Measurements from ENCODE around the gene DEFB132. TPM values are rescaled to one million over a fixed set of nuclear protein-coding genes. Genes with fewer than 3 reads are reported as not detected.
"Not testable (repeated sequence)": the region's sequence is repeated elsewhere in the genome, so short reads cannot be mapped to it uniquely, and the experiment has no call there.

DEFB132 gene
- total RNA-seq, 4 donors from 2014 or later, result not detected

GRCh38 chr20:217266-217665 lies 40.3 kb upstream of the DEFB132 start:
- WGBS, 2 donors, result 69 to 72% methylated on average over 1 of the region's 1 CpG
- DNase-seq (ENCODE audit: low spot score in 2 of 2), result no peak
- no peak overlapping the region for H3K4me3 ChIP-seq (ENCODE audit: low read depth, poor library complexity, severe bottlenecking)
- intact Hi-C loops (cut with DNase I; ENCODE audit: low total_unique reads), result no loop called here
- no peak for TF ChIP-seq POLR2A (IDR thresholded peaks at IDR 0.05)
- TF ChIP-seq, protein P1, sequence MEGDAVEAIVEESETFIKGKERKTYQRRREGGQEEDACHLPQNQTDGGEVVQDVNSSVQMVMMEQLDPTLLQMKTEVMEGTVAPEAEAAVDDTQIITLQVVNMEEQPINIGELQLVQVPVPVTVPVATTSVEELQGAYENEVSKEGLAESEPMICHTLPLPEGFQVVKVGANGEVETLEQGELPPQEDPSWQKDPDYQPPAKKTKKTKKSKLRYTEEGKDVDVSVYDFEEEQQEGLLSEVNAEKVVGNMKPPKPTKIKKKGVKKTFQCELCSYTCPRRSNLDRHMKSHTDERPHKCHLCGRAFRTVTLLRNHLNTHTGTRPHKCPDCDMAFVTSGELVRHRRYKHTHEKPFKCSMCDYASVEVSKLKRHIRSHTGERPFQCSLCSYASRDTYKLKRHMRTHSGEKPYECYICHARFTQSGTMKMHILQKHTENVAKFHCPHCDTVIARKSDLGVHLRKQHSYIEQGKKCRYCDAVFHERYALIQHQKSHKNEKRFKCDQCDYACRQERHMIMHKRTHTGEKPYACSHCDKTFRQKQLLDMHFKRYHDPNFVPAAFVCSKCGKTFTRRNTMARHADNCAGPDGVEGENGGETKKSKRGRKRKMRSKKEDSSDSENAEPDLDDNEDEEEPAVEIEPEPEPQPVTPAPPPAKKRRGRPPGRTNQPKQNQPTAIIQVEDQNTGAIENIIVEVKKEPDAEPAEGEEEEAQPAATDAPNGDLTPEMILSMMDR (IDR thresholded peaks at IDR 0.05), result no peak

DNA sequence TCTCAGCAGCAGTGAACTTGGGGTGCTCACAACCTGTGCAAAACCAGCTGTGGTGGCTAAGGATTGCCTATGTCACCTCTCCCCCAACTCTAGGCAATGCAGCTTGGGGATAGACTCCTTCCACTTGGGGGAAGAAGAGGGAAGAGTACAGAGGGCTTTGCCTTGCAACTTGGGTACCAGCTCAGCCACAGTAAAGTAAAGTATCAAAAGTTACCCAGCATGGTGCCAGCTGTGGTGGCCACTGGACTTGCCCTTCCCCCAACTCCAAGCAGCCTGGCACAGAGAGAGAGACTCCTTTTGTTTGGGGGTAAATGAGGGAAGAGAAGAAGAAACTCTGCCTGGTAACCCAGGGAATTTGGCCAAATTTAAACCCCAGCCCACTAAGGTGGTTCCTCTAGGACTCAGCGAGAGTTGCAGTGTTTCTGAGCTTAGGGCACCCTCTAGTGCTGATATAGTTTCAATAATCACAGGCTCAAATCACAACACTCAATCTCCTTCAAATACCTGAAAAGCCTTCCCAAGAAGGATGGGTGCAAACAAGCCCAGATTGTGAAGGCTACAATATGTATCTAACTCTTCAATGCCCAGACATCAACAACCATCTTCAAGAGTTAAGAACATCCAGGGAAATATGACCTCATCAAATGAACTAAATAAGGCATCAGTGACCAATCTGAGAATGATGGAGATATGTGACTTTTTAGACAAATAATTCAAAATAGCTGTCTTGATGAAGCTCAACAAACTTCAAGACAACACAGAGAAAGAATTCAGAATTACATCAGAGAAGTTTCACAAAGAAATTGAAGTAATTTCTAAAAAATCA lies 38.0 kb upstream of the DEFB132 start:
- 0 to 7% methylated on average over 1 of the region's 1 CpG for WGBS, 2 donors
- no peak for TF ChIP-seq POLR2A (IDR thresholded peaks at IDR 0.05)
- TF ChIP-seq, protein P1 (IDR thresholded peaks at IDR 0.05), result no peak
- intact Hi-C loops (cut with DNase I; ENCODE audit: low total_unique reads), result no loop called here
- H3K4me3 ChIP-seq (ENCODE audit: low read depth, poor library complexity, severe bottlenecking), result no peak overlapping the region
- DNase-seq (ENCODE audit: low spot score in 2 of 2), result no peak

GRCh38 chr20:221258-221830 lies 36.2 kb upstream of the DEFB132 start:
- DNase-seq (ENCODE audit: low spot score in 2 of 2), result no peak
- intact Hi-C loops (cut with DNase I; ENCODE audit: low total_unique reads), result no loop called here
- H3K4me3 ChIP-seq (ENCODE audit: low read depth, poor library complexity, severe bottlenecking), result no peak overlapping the region
- WGBS, 2 donors, result 60 to 82% methylated on average over 1 of the region's 1 CpG
- TF ChIP-seq, protein P1 (IDR thresholded peaks at IDR 0.05), result no peak
- TF ChIP-seq POLR2A (IDR thresholded peaks at IDR 0.05), result no peak

DNA sequence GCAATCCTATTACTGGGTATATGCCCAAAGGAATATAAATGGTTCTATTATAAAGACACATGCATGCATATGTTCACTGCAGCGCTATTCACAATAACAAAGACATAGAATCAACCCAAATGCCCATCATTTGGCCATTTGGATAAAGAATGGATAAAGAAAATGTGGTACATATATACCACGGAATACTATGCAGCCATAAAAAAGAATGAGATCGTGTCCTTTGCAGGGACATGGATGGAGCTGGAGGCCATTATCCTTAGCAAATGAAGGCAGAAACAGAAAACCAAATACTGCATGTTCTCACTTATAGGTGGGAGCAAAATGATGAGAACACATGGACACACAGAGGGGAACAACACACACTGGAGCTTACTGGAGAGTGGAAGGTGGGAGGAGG lies 31.6 kb upstream of the DEFB132 start:
- DNase-seq (ENCODE audit: low spot score in 2 of 2); H3K4me3 ChIP-seq (ENCODE audit: low read depth, poor library complexity, severe bottlenecking); intact Hi-C loops (cut with DNase I; ENCODE audit: low total_unique reads): not testable (repeated sequence)
- 78 to 91% methylated on average over 3 of the region's 3 CpGs for WGBS, 2 donors

- TF ChIP-seq, protein P1 (IDR thresholded peaks at IDR 0.05), result no peak
- no peak for TF ChIP-seq POLR2A (IDR thresholded peaks at IDR 0.05)
- intact Hi-C loops (cut with DNase I; ENCODE audit: low total_unique reads), result no loop called here
- 75% methylated on average over 3 of the region's 3 CpGs for WGBS, 2 donors
- no peak within 1 kb of the TSS for H3K4me3 ChIP-seq (ENCODE audit: low read depth, poor library complexity, severe bottlenecking)
- DNase-seq (ENCODE audit: low spot score in 2 of 2), result no peak
Observed at GRCh38 chr20:226958-227357, 30.6 kb upstream of the DEFB132 start, which contains the start of gene DEFB129. Gene DEFB129 (plus strand): TSS chr20:227258. CDS start chr20:227289, 31 bp downstream.

GRCh38 chr20:227439-228105 lies 30.0 kb upstream of the DEFB132 start:
- no peak for DNase-seq (ENCODE audit: low spot score in 2 of 2)
- intact Hi-C loops (cut with DNase I; ENCODE audit: low total_unique reads), result no loop called here
- 69 to 75% methylated on average over 3 of the region's 3 CpGs for WGBS, 2 donors
- no peak overlapping the region for H3K4me3 ChIP-seq (ENCODE audit: low read depth, poor library complexity, severe bottlenecking)
- TF ChIP-seq, protein P1 (IDR thresholded peaks at IDR 0.05), result no peak
- TF ChIP-seq POLR2A (IDR thresholded peaks at IDR 0.05), result no peak
